ENCODE data around the gene TYW3. TPM values are rescaled to one million over a fixed set of nuclear protein-coding genes. Genes with fewer than 3 reads are reported as not detected.

The TYW3 gene
- total and polyA plus RNA-seq, 2 of the 8 experiments (the other 6 are each of a cell fraction or from before 2014, with no cell fraction given), result 6.9 to 31.4 TPM

DNA sequence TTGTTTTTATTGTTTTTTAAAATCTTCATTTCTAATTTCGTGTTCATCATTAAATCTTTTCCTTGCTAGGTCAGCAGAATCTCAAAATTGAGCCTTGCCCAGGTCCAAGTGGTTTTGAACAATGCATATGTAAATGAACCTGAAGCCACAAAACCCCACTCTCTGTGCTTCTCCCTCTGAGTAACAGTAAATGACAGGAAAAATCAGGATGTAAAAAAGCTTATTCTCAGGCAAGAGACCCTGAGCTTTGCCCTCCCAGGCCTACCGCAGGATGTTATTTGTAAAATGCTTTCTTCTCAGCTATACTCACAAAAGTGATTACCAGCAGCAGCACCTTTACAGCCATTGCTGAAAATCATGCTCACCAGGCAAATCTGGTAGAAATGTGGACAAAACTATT, 47.6 kb downstream of the TYW3 start (continued):
- TF ChIP-seq SP2 (IDR thresholded peaks at IDR 0.05; ENCODE audit: low read length), result no peak
- TF ChIP-seq EZH2 (IDR thresholded peaks at IDR 0.05; ENCODE audit: low read depth, low read length, severe bottlenecking), result no peak
- TF ChIP-seq TCF12 (IDR thresholded peaks at IDR 0.05; ENCODE audit: low read depth, low read length), result no peak
- no peak for TF ChIP-seq BACH1 (IDR thresholded peaks at IDR 0.05; ENCODE audit: low read length)
- TF ChIP-seq CHD2 (IDR thresholded peaks at IDR 0.05; ENCODE audit: low read length), result no peak
- TF ChIP-seq RXRA (IDR thresholded peaks at IDR 0.05; ENCODE audit: insufficient read depth, low read depth, low read length), result no peak
